Caki2 (cell line): ENCODE measurements around the gene NLRC4. TPM values are rescaled to one million over a fixed set of nuclear protein-coding genes. Genes with fewer than 3 reads are reported as not detected.
"Not testable (repeated sequence)": the region's sequence is repeated elsewhere in the genome, so short reads cannot be mapped to it uniquely, and the experiment has no call there.

Source experiments
- DNase-seq: peaks from one replicate; pipeline ENCODE4 v3.0.0-alpha.2; 2015; ENCODE audit warnings: low read depth
- in situ Hi-C: cut with HindIII; loops from 2 replicates; pipeline ENCODE4 v1.10.0; 2016; ENCODE audit warnings: low sequenced_read_pairs, low pct_unique_long_range_greater_than_20kb, mixed read lengths
- total RNA-seq: library from RNA; depleted of rRNA; stranded (reverse); fragments of >200 nt; shearing (Covaris generic); gene quantifications from 2 replicates; pipeline ENCODE4 v1.2.3, GENCODE V29; 2014; ENCODE audit warnings: low replicate concordance; rRNA removed

NLRC4 gene, protein sequence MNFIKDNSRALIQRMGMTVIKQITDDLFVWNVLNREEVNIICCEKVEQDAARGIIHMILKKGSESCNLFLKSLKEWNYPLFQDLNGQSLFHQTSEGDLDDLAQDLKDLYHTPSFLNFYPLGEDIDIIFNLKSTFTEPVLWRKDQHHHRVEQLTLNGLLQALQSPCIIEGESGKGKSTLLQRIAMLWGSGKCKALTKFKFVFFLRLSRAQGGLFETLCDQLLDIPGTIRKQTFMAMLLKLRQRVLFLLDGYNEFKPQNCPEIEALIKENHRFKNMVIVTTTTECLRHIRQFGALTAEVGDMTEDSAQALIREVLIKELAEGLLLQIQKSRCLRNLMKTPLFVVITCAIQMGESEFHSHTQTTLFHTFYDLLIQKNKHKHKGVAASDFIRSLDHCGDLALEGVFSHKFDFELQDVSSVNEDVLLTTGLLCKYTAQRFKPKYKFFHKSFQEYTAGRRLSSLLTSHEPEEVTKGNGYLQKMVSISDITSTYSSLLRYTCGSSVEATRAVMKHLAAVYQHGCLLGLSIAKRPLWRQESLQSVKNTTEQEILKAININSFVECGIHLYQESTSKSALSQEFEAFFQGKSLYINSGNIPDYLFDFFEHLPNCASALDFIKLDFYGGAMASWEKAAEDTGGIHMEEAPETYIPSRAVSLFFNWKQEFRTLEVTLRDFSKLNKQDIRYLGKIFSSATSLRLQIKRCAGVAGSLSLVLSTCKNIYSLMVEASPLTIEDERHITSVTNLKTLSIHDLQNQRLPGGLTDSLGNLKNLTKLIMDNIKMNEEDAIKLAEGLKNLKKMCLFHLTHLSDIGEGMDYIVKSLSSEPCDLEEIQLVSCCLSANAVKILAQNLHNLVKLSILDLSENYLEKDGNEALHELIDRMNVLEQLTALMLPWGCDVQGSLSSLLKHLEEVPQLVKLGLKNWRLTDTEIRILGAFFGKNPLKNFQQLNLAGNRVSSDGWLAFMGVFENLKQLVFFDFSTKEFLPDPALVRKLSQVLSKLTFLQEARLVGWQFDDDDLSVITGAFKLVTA
- not detected in 2 replicates for total RNA-seq

DNA sequence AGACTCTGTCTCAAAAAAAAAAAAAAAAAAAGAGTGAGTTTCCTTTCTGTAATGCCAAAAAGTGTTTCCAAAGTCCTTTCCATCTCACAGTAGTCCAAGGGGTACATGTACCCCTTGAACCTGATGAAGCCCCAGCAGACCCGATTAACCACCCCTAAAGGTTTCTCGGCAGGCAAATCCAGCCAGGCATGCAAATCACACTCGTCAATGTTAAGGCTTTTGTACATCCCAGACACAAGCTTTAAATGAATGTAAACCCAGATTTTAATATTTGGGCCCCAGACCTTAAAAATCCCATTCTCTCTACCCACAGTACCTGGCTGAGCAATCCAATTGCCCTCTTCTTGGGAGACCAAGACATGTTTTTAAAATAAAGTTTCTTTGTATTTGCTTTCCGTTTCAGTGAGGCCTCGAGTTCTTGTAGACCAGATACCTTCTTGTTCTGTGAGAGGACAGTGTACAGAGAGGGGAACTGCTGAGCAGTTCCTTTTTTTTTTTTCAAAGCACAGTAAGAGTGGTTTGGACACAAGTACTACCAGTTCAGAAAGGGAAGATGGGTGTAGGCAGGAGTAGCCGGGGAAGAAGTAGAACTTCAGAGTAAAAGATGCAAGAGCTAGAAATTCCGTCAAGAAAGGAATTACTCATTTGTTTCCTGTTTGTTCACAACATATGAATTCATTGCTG lies at the start of gene NLRC4:
Gene NLRC4 (minus strand): TSS at position 465 of the 684 bp plus-strand sequence. CDS start 8,111 bp downstream, outside the sequence.
- DNase-seq: no peak
- in situ Hi-C loops: no loop called here

DNA sequence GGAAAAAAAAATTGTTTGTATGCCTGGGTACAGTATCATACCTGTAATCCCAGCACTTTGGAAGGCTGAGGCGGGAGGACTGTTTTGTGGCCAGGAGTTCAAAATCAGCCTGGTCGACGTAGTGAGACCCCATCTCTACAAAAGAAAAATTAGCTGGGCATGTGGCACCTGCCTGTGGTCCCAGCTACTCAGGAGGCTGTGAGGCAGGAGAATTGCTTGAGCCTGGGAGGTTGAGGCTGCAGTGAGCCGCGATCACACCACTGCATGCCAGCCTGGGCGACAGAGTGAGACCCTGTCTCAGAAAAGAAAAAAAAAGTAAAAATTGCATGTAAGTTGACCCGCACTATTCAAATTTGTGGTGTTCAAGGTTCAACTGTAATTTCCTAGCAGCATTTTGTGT lies 45.9 kb upstream of the NLRC4 start:
- in situ Hi-C loops: no loop called here
- DNase-seq: no peak

DNA sequence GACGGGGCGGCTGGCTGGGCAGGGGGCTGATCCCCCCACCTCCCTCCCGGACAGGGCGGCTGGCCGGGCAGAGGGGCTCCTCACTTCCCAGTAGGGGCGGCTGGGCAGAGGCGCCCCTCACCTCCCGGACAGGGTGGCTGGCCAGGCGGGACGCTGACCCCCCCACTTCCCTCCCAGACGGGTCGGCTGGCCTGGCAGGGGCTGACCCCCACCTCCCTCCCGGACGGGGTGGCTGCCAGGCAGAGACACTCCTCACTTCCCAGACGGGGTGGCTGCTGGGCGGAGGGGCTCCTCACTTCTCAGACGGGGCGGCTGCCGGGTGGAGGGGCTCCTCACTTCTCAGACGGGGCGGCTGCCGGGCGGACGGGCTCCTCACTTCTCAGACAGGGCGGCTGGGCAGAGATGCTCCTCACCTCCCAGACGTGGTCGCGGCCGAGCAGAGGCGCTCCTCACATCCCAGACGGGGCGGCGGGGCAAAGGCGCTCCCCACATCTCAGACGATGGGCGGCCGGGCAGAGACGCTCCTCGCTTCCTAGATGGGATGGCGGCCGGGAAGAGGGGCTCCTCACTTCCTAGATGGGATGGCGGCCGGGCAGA lies 29.4 kb upstream of the NLRC4 start:
- in situ Hi-C loops, DNase-seq: not testable (repeated sequence)

DNA sequence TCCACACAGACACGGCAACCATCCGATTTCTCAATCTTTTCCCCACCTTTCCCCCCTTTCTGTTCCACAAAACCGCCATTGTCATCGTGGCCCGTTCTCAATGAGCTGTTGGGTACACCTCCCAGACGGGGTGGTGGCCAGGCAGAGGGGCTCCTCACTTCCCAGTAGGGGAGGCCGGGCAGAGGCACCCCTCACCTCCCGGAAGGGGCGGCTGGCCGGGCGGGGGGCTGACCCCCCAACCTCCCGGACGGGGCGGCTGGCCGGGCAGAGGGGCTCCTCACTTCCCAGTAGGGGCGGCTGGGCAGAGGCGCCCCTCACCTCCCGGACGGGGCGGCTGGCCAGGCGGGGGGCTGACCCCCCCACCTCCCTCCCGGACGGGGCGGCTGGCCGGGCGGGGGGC lies 28.8 kb upstream of the NLRC4 start:
- not testable (repeated sequence) for DNase-seq

DNA sequence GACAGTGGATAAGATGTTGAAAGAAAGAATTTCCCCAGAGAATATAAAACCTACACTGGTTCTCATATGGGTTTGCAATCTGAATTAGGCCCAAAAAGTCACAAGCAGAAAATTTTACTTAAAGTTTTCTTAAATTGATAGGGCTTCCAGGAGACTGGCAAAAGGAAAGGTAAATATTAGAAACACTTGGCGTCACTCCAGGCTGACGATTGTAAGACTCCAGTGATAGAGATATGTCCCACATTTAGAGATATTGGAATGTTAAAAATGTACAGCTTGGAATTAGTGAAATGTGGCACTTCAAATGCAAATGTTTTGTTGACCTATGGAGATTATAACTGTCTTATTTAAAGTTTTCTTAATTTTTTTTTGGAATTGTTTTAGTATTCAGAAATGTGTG lies 27.1 kb upstream of the NLRC4 start:
- DNase-seq: no peak
- in situ Hi-C loops: no loop called here

More for the DNA sequence above, 28.8 kb upstream of the NLRC4 start:
- in situ Hi-C loops: not testable (repeated sequence)

DNA sequence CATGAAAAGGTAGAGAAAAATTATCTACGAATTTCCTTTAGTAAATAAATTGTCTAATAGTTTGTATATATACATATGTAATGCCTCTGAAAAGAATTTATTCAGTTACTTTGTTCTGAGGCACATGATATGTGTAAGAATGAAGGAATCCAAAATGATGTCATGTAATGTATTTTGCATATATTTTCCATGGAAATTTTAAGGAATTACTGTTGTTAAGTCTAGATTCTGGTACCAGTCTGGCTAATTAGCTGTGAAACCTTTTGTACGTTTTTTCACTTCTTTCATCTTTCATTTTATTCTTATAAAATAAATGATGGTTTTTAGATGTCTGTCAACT lies 25.3 kb upstream of the NLRC4 start:
- in situ Hi-C loops: no loop called here

DNA sequence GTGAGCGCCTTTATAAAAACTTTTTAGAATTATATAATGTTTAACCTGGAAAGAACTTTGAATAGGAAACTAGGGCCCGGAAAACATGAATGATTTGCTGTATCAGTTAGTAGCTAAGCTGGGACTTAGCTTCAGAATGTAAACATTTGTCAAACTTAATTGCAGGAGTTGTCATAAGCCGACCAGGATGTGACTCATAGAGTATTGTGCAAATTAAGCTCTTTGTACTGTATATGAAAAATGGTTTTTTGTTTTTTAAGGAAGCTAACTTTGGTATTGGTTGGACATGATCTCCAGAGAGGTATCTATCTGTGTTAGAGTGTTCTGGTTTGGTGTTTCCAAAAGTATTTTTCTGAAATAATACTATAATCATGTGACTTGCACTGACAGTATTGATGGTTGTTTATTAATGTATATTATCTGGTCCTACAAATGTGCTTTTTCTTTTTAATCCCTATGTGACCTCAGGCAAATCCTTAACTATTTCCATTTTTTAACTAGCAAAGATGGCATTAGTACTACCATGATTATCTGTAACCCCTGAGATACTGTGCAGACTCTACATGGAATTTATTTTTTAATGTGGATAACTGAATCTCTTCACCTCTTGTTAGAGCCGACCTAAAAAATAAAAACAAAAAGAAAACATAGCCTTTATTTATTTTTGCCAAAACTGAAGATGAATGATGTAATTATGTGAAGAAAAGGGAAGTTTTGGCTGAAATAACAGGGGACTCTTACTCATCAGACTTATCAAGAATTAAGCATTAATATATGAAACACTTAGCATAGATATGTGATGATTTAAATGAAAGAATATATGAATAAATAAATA lies 24.7 kb upstream of the NLRC4 start:
- in situ Hi-C loops: no loop called here
- no peak for DNase-seq

More for the DNA sequence above, 25.3 kb upstream of the NLRC4 start:
- no peak for DNase-seq

DNA sequence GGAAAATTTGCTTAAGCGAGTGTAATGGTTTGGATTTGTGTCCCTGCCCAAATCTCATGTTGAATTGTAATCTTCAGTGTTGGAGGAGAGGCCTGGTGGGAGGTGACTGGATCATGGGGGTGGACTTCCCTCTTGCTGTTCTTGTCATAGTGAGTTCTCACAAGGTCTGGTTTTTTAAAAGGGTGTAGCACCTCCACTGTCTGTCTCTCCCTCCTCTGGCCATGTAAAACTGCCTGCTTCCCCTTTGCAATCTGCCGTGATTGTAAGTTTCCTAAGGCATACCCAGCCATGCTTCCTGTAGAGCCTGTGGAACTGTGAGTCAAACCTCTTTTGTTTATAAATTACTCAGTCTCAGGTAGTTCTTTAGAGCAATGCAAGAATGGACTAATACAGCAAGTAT lies 19.6 kb upstream of the NLRC4 start:
- in situ Hi-C loops: no loop called here
- DNase-seq: no peak

DNA sequence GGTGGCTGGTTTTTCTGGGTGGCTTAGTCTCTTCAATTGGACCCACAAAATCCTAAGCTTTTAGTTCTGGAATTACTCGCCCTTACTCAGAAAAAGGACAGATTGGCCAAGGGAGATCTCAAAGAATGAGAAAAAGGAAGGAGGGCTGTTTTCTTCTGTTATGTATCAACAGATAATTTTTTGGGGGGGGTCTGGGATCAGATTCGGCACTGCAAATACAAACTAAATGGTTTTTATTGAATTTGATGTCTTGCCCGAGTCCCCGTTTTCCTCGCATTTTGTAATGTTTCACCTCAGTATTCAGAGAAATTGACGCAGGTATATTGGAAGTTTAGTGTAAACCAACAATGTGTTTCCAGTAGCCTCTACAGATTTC lies 13.8 kb upstream of the NLRC4 start:
- peak; percentile 22 for DNase-seq
- in situ Hi-C loops: no loop called here

DNA sequence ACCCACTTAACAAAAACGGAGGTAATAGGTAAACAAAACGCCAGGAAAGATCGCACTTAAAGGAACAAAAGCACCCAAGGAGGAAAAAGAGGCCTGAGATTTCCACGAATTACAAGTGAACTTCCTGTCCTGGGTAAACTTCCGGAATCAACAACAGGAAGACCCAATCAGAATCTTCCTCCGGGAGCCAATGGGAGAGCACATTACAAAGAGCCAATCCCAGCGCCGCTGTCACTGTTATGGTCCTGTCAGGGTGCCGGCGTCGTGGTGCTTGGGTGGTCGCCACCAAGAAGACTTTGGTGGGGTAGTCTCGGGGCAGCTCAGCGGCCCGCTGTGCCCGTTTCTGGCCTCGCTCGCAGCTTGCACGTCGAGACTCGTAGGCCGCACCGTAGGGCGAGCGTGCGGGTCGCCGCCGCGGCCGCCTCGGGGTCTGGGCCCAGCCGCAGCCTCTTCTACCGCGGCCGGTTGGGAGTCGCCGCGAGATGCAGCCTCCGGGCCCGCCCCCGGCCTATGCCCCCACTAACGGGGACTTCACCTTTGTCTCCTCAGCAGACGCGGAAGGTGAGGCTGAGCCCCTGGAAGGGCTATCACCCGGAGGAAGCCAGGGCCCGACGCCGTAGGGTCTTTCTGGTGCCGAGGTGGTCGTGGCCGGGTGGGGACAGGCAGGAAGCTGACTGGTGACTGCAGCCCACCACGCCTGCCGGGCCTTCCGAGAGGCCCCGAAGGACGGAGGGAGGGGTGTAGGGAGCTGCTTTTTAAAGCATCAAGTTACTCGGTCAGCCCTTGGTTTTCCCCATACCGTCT lies 13.2 kb upstream of the NLRC4 start, which contains the start of gene YIPF4:
Gene YIPF4 (plus strand): TSS at position 231 of the 804 bp plus-strand sequence. CDS start 252 bp downstream, at position 483.
- peak; percentile 92 for DNase-seq
- in situ Hi-C loops: no loop called here

DNA sequence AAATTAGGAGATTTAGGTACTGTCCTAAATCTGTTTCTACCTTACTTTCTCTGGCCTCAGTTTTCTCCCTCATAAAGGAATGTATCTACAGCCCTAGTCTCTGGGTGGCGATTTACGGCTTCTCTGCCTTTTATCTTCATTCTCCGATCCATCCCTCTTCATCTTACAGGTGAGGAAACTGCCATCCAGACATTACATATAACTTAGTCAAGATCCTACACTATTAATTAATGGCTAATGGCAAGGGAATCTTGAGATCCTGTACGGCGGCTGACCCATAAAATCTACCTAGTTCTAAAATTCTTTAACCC lies 12.6 kb upstream of the NLRC4 start:
- DNase-seq: no peak
- in situ Hi-C loops: no loop called here

DNA sequence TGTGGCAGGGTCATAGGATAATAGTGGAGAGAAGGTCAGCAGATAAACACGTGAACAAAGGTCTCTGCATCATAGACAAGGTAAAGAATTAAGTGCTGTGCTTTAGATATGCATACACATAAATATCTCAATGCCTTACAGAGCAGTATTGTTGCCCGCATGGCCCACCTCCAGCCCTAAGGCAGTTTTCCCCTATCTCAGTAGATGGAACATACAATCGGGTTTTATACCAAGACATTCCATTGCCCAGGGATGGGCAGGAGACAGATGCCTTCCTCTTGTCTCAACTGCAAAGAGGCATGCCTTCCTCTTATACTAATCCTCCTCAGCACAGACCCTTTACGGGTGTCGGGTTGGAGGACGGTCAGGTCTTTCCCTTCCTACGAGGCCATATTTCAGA lies 11.1 kb upstream of the NLRC4 start:
- DNase-seq, in situ Hi-C loops: not testable (repeated sequence)

DNA sequence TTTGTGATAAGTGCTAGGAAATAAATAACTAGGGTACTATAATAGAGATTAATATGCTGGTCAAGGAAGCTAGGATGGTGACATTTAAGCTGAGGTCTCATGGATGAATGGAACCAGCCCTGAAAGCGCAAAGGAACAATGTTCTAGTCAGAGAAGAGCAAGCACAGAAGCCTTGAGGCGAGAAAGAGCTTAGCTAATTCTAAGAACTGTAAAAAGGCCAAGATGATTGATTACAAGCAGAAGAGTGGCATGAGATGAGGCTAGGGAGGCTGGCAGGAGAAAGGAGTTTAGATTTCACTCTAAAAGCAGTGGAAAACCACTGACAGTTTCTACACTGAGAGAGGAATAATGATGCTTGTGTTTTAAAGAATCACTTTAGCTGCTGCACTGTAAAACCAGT lies 9.6 kb upstream of the NLRC4 start:
- in situ Hi-C loops: no loop called here
- DNase-seq: no peak

DNA sequence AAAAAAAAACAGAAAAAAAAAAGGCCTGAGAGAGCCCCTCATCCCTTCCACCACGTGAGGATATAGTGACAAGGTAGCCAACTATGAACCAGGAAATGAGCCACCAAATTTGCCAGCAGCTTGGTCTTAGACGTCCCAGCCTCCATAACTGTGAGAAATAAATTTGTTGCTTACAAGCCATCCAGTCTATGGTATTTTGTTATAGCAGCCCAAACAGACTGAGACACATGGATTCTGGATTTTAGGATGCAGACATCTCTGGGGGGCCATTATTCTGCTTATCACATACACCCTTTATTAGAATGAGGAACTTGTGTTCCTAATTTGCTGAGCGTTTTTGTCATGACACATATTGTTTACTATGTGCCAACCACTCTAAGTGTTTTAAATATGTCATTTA lies 7.6 kb upstream of the NLRC4 start:
- no peak for DNase-seq
- in situ Hi-C loops: no loop called here

DNA sequence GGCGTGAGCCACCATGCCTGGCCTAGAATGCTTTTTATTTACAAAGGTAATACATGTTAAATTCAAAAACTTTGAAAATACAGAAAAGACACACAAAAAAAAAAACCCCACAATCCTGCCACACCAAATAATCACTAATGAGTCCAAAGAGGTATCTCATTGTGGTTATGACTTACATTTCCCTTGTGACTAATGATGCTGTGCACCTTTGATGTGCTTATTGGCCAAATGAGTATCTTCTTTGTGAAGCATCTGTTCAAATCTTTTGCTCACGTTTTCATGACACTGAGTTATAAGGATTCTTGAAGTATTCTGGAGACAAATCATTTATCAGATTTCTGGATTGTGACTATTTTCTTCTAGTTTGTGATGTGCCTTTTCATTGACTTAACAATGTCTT lies 6.4 kb upstream of the NLRC4 start:
- no peak for DNase-seq
- in situ Hi-C loops: no loop called here

DNA sequence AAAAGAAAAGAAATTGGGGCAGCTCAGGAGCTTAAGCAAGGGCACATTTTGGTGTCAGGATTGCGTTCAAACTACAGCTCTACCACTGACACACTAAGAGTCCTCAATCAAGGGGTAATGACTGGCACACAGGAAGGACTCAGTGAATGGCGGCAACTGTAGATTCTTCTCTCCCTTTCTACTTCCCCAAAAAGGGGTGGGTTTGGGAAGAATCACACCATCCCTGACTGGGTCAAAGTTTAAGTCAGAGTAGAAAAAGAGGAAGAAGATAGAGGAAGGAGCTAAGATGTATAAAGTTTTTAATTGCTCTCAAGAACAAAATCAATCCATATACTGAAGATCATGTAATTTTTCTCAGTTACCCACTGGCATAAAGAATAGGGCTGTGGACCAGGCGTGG lies 2.6 kb downstream of the NLRC4 start:
- in situ Hi-C loops: no loop called here

DNA sequence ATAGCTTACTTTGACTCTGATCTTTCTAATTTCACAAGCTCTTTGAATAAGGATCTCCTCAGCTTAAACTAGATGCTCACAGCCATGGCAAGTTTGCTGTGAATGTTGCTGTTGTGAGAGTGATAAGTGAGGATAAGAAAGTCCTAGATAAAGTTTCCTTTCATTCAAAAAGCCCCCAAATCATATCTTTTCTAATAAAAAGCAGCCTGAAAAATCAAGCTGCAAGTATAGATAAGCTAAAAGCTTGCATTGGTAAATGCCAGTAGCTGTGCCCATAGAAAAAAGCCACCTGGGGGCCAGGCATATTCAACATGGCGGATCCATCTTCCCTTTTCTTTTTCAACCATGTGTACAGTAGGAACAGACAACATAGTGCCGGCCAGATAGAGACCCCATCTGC lies 4.3 kb downstream of the NLRC4 start:
- no peak for DNase-seq
- in situ Hi-C loops: no loop called here

More for the DNA sequence above, 2.6 kb downstream of the NLRC4 start:
- DNase-seq: no peak
